BJ (cell line): ENCODE measurements around the gene PHF3. TPM values are rescaled to one million over a fixed set of nuclear protein-coding genes. Genes with fewer than 3 reads are reported as not detected.

ENCODE experiments used
- CTCF ChIA-PET: fragments of 350-600 bp; formaldehyde crosslinking; extraction: SDS; loops from one replicate; lab custom pipeline; 2021; ENCODE audit warnings: antibody characterized with exemption, inconsistent platforms; lab: Yijun Ruan, JAX
- POLR2A ChIA-PET: fragments of 300-600 bp; sonication (Branson Sonifier 250); formaldehyde crosslinking; extraction: SDS; loops from one replicate; lab custom pipeline; 2021; ENCODE audit warnings: antibody characterized with exemption; lab: Charles Lee
- DNase-seq: peaks from one replicate; pipeline ENCODE4 v3.0.0-alpha.2; 2011; ENCODE audit warnings: low read depth
- H3K27me3 ChIP-seq: 2 replicates; pipeline ENCODE4 v1.6.0; 2011; ENCODE audit warnings: low read length; ENCODE audit not compliant: control insufficient read depth, insufficient read depth
- H3K36me3 ChIP-seq: 2 replicates; pipeline ENCODE4 v1.5.1; 2011; ENCODE audit warnings: low read length; ENCODE audit not compliant: control insufficient read depth, insufficient read depth
- H3K4me3 ChIP-seq: 2 replicates; pipeline ENCODE4 v1.5.1; 2011; ENCODE audit warnings: low read depth, mild to moderate bottlenecking, control low read depth, low read length
- CTCF ChIP-seq: IDR thresholded peaks from 2 replicates; pipeline ENCODE4 v1.5.1; 2011; ENCODE audit warnings: low read depth, mild to moderate bottlenecking, control low read depth, inconsistent platforms, low read length, moderate library complexity; ENCODE audit not compliant: insufficient read depth
- polyA plus RNA-seq: library from polyadenylated mRNA; depleted of rRNA; stranded (reverse); fragments of >200 nt; gene quantifications from 2 replicates; pipeline ENCODE4 v1.2.3, GENCODE V29; 2011

Gene PHF3
- polyA plus RNA-seq, 1 experiment, result 7.4 TPM

GRCh38 chr6:63661769-63662168 lies 26.2 kb downstream of the PHF3 start:
- Histone ChIP-seq H3K4me3 (no peak overlapping the region), H3K36me3 (no peaks in the 10 kb centered on the region), H3K27me3 (no peaks in the 10 kb centered on the region)
- no peak for TF ChIP-seq CTCF
- CTCF ChIA-PET, result interaction anchor here (0.6 to 2.3 kb wide), 2 partner anchors 28 to 490 kb away, joined by 3 to 8 read pairs; no protein-coding TSS in a partner anchor
- POLR2A ChIA-PET, result no interaction called here
- DNase-seq, result no peak

GRCh38 chr6:63663147-63663955 lies 27.7 kb downstream of the PHF3 start:
- no peak for TF ChIP-seq CTCF
- ChIA-PET POLR2A (interaction anchor here (0.7 kb wide), 2 partner anchors 9 to 391 kb away, joined by 3 to 4 read pairs; no protein-coding TSS in a partner anchor), CTCF (interaction anchor here (0.7 to 2.3 kb wide), 4 partner anchors 13 to 138 kb away, joined by 3 to 8 read pairs (median 4); no protein-coding TSS in a partner anchor)
- Histone ChIP-seq H3K27me3 (no peaks in the 10 kb centered on the region), H3K36me3 (no peaks in the 10 kb centered on the region), H3K4me3 (no peak overlapping the region)
- peak; percentile 19 for DNase-seq

DNA sequence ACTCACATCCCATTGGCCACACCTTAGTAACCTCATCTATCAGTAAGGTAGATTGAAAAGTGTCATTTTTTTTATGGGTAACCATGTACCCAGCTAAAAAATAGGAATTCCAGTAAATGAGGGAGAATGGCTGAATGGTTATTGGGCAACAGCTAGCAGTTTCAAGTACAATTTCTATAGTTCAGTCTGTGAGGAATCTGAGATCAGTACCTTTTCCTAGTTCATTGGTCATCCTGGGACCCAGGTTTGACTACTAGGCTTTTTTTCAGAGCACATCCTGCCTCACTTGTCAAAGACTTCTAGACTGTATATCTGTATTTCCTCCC lies 28.3 kb downstream of the PHF3 start:
- POLR2A ChIA-PET, result interaction anchor here (0.7 kb wide), 2 partner anchors 8 to 392 kb away, joined by 3 to 4 read pairs; no protein-coding TSS in a partner anchor
- Histone ChIP-seq H3K36me3 (no peaks in the 10 kb centered on the region), H3K4me3 (no peak overlapping the region), H3K27me3 (no peaks in the 10 kb centered on the region)
- no peak for DNase-seq
- no peak for TF ChIP-seq CTCF
- CTCF ChIA-PET, result interaction anchor here (1.0 to 2.3 kb wide), 3 partner anchors 14 to 66 kb away, joined by 3 to 8 read pairs (median 6); no protein-coding TSS in a partner anchor

DNA sequence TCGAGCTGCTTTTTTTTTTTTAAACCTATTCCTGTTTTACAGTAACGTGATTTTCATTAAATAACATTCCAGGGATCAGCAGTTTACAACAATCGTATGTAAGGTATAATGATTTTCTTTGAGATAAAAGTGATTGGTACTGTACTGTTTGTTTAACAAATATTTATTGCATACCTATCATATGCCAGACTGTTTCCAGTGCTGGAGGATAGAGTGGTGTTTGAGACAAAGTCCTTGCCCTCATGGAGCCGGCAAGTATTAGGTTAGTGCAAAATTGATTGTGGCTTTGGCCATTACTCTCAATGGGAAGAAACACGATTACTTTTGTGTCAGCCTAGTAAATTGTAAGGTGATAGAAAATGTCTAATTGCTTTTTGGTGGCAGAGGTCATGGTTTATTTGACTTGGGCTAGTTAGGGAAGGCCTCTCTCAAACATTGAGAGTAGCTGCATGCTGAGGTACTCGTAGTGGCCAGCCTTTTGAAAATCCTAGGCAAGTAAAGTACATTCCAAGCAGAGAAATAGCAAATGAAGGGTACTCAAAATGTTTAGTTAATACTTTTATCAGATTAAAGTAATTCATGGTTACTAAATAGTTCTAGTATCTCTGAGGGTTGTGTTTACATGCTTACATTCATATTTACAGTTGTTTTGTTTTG lies 35.6 kb downstream of the PHF3 start:
- no peak for DNase-seq
- H3K4me3 ChIP-seq, result no peak overlapping the region
- H3K36me3 ChIP-seq, result no peaks in the 10 kb centered on the region
- ChIA-PET POLR2A (no interaction called here), CTCF (no interaction called here)
- TF ChIP-seq CTCF, result no peak
- no peaks in the 10 kb centered on the region for H3K27me3 ChIP-seq

DNA sequence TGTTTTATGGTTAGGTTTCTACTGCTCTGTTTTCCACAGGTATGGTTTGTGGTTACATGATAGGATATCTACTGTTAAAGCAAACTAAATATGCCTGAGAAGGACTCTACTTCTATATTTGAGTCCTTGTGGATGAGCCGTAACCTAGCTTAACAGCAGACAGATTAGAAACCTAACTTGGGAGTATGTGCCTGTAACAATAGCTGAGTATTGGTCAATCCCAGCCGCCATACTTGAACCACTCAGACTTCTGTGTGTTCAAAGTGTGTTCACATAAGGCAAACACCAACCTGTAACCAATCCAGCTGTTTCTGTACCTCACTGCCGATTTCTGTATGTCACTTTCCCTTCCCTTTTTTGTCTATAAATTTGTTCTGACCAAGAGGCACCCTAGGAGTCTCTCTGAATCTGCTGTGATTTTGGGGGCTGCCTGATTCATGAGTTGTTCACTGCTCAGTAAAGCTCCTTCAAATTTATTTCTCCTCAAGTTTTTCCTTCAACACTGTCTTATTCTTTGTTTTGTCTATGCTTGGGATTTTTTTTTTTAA lies 37.1 kb downstream of the PHF3 start:
- H3K4me3 ChIP-seq, result no peak overlapping the region
- POLR2A ChIA-PET, result interaction anchor here (0.6 kb wide), 1 partner anchor 9 kb away, joined by 3 read pairs; no protein-coding TSS in a partner anchor
- DNase-seq, result no peak
- H3K27me3 ChIP-seq, result no peaks in the 10 kb centered on the region
- TF ChIP-seq CTCF, result no peak
- no peaks in the 10 kb centered on the region for H3K36me3 ChIP-seq
- CTCF ChIA-PET, result no interaction called here
